Right atrium auricular region (tissue), 2 donors: Measurements from ENCODE around the gene HEXIM2. TPM values are rescaled to one million over a fixed set of nuclear protein-coding genes. Genes with fewer than 3 reads are reported as not detected.
"Not testable (repeated sequence)": the region's sequence is repeated elsewhere in the genome, so short reads cannot be mapped to it uniquely, and the experiment has no call there.

Experiments
- DNase-seq: peaks from one replicate; pipeline ENCODE4 v3.0.0-alpha.2; 2019; ENCODE audit warnings: low spot score
- H3K27ac ChIP-seq, 2 donors: fragments of 200-600 bp; sonication (generic); 1 replicate in 1 of 2; 2 replicates in 1 of 2; pipeline ENCODE4 v1.5.1; 2016 to 2019
- H3K27me3 ChIP-seq, 2 donors: fragments of 200-600 bp; sonication (generic); one replicate each; pipeline versions ENCODE4 v1.5.1 to v1.6.0; 2017 to 2019
- H3K36me3 ChIP-seq: fragments of 200-600 bp; sonication (generic); one replicate; pipeline ENCODE4 v1.5.1; 2016
- H3K4me1 ChIP-seq, 2 donors: fragments of 200-600 bp; sonication (generic); one replicate each; pipeline versions ENCODE4 v1.5.1 to v1.6.0; 2017 to 2019
- H3K4me3 ChIP-seq, 2 donors: fragments of 200-600 bp; sonication (generic); 1 replicate in 1 of 2; 2 replicates in 1 of 2; pipeline ENCODE4 v1.5.1; 2017 to 2019; ENCODE audit warnings: mild to moderate bottlenecking in 1 of 2, moderate library complexity in 1 of 2
- H3K9me3 ChIP-seq, 2 donors: fragments of 200-600 bp; sonication (generic); one replicate each; pipeline ENCODE4 v1.5.1; 2019
- total RNA-seq, 2 donors: library from RNA; depleted of rRNA; stranded (reverse); fragments of >200 nt; gene quantifications; one replicate each; pipeline ENCODE4 v1.1.0, GENCODE V29; 2016
- TF ChIP-seq, protein P1 (sequence below), 2 donors: fragments of 200-600 bp; sonication (generic); IDR thresholded peaks; one replicate each; pipeline ENCODE4 v1.5.1; 2019; ENCODE audit warnings: antibody characterized with exemption in 2 of 2

The HEXIM2 gene
- total RNA-seq, 2 donors from 2014 or later, result 3.1 to 6.8 TPM

DNA sequence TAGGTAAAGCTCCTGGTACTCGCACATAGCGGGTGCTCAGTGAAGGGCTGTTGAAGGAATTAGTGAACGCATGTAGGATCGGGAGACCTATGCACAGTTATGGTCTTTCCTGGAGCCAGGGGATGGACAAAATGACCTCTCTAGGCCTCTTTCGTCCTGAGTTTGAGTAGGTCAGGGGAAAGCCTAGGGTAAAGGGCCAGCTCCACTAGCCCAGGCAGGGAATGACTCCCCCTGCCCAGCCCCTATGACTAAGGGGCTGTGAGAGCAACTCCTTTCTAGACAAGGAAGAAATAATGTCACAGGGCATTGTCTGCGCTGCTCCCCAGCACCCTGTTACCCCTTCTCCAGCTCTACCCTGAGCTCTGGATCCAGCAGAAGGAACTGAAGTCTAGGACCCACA is 35.4 kb downstream of the HEXIM2 start:
- no peak overlapping the region for H3K27ac ChIP-seq

GRCh38 chr17:45197555-45198334 is 36.1 kb downstream of the HEXIM2 start:
- no peaks in the 10 kb centered on the region for H3K9me3 ChIP-seq
- peak overlapping the region in 1 of 2 donors; percentile 56 for H3K27ac ChIP-seq
- peaks cover 0 to 9% of the 10 kb centered on the region in 2 donors for H3K4me1 ChIP-seq
- no peaks in the 10 kb centered on the region for H3K36me3 ChIP-seq
- peak; percentile 94 for DNase-seq
- no peak overlapping the region for H3K4me3 ChIP-seq
- H3K27me3 ChIP-seq, result no peaks in the 10 kb centered on the region
- TF ChIP-seq, protein P1, sequence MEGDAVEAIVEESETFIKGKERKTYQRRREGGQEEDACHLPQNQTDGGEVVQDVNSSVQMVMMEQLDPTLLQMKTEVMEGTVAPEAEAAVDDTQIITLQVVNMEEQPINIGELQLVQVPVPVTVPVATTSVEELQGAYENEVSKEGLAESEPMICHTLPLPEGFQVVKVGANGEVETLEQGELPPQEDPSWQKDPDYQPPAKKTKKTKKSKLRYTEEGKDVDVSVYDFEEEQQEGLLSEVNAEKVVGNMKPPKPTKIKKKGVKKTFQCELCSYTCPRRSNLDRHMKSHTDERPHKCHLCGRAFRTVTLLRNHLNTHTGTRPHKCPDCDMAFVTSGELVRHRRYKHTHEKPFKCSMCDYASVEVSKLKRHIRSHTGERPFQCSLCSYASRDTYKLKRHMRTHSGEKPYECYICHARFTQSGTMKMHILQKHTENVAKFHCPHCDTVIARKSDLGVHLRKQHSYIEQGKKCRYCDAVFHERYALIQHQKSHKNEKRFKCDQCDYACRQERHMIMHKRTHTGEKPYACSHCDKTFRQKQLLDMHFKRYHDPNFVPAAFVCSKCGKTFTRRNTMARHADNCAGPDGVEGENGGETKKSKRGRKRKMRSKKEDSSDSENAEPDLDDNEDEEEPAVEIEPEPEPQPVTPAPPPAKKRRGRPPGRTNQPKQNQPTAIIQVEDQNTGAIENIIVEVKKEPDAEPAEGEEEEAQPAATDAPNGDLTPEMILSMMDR (IDR thresholded peaks at IDR 0.05), result peak; percentile 97 to 99

More for the DNA sequence above, 35.4 kb downstream of the HEXIM2 start:
- DNase-seq, result no peak
- Histone ChIP-seq H3K4me3 (no peak overlapping the region), H3K4me1 (peaks cover 0 to 9% of the 10 kb centered on the region in 2 donors), H3K9me3 (no peaks in the 10 kb centered on the region), H3K27me3 (no peaks in the 10 kb centered on the region), H3K36me3 (no peaks in the 10 kb centered on the region)
- TF ChIP-seq, protein P1 (IDR thresholded peaks at IDR 0.05), result no peak

DNA sequence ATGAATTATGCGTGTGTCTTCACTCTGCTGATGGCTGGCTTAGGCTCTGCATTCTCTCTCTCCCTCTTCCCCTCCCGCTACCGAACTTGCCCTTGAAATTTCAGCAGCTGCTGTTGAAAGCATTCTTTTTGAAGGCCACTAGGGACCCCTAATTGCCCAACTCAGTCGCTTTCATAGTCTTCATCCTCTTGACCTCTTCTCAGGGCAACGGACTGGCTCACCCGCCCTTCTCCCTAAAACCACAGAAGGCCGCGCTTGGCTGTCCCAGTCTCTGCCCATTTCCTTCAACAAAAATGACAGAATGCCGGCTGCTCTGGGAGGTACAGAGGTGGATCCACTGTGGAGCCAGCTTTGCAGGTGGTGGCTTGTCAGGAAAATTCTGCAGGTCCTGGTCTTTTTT is 39.0 kb downstream of the HEXIM2 start:
- no peaks in the 10 kb centered on the region for H3K36me3 ChIP-seq
- TF ChIP-seq, protein P1 (IDR thresholded peaks at IDR 0.05), result no peak
- H3K27ac ChIP-seq, result peak overlapping the region in 1 of 2 donors; percentile 56
- DNase-seq, result peak; percentile 82
- no peaks in the 10 kb centered on the region for H3K9me3 ChIP-seq
- peaks cover 0 to 9% of the 10 kb centered on the region in 2 donors for H3K4me1 ChIP-seq
- no peaks in the 10 kb centered on the region for H3K27me3 ChIP-seq
- no peak overlapping the region for H3K4me3 ChIP-seq

GRCh38 chr17:45201457-45201856 is 39.8 kb downstream of the HEXIM2 start:
- no peak for DNase-seq

DNA sequence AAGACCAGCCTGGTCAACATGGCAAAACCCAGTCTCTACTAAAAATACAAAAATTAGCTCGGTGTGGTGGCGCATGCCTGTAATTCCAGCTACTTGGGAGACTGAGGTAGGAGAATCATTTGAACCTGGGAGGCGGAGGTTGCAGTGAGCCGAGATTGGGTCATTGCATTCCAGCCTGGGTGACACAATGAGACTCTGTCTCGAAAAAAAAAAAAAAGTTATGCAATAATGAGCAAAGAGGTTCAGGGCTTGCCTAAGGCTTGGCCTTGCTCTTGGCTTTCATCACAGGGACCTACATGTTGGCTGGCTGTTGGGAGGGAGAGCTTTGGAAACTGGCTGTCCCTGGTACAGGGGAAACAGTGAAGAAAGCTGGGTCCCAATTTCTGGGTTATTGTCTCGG is 40.2 kb downstream of the HEXIM2 start:
- not testable (repeated sequence) for H3K4me1 ChIP-seq
- peak overlapping the region in 1 of 2 donors; percentile 56 for H3K27ac ChIP-seq
- peak; percentile 82 for DNase-seq

More at GRCh38 chr17:45201457-45201856, 39.8 kb downstream of the HEXIM2 start:
- H3K27me3 ChIP-seq, result no peaks in the 10 kb centered on the region
- no peaks in the 10 kb centered on the region for H3K36me3 ChIP-seq
- TF ChIP-seq, protein P1 (IDR thresholded peaks at IDR 0.05), result no peak
- H3K9me3 ChIP-seq, result no peaks in the 10 kb centered on the region
- peak overlapping the region in 1 of 2 donors; percentile 56 for H3K27ac ChIP-seq
- peaks cover 0 to 9% of the 10 kb centered on the region in 2 donors for H3K4me1 ChIP-seq
- H3K4me3 ChIP-seq, result no peak overlapping the region

GRCh38 chr17:45218895-45219661 is 57.4 kb downstream of the HEXIM2 start:
- Histone ChIP-seq H3K9me3 (no peaks in the 10 kb centered on the region), H3K36me3 (no peaks in the 10 kb centered on the region), H3K4me1 (peaks cover 0 to 24% of the 10 kb centered on the region in 2 donors), H3K27me3 (no peaks in the 10 kb centered on the region), H3K27ac (no peak overlapping the region), H3K4me3 (no peak overlapping the region)
- TF ChIP-seq, protein P1 (IDR thresholded peaks at IDR 0.05), result peak; percentile 88 to 94
- peak; percentile 94 for DNase-seq

More for the DNA sequence above, 40.2 kb downstream of the HEXIM2 start:
- not testable (repeated sequence) for H3K9me3 ChIP-seq, H3K4me3 ChIP-seq, H3K27me3 ChIP-seq, H3K36me3 ChIP-seq
